OCI-LY1 (cell line): ENCODE results near the gene PCBP3.

Experiments used
- CTCF ChIP-seq: fragments of 200-600 bp; sonication (generic), shearing (Covaris generic); IDR thresholded peaks from 2 replicates; pipeline ENCODE4 v1.5.1; 2017; ENCODE audit warnings: mild to moderate bottlenecking, antibody characterized with exemption, low read length, moderate library complexity, mixed read lengths
- EZH2 ChIP-seq: fragments of 200-600 bp; sonication (generic), shearing (Covaris generic); IDR thresholded peaks from 2 replicates; pipeline ENCODE4 v1.8.0; 2017; ENCODE audit warnings: borderline replicate concordance, mixed run types, mild to moderate bottlenecking, antibody characterized with exemption, low read length, moderate library complexity, mixed read lengths

DNA sequence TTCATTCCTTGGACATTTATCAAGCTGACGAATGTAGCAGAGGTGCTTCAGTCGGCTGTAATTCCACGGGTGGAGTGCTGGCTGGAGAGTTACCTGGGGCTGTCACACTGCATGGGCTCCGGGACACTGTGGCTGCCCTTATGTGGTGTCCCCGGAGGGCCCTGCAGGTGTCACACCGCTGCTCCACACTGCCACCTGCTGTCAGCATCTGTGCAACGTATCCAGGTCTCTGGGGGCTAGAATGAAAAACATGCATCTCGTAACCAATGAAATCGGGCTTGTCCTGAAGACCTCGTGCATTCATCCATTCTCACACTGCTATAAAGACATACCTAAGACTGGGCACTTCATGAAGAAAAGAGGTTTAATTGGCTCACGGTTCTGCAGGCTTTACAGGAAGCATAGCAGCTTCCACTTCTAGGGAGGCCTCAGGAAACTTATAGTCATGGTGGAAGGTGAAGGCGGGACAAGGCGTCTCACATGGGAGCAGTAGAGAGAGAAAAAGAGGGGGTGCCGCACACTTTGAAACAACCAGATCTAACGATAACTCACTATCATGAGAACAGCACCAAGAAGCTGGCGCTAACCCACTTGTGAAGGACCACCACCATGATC is 46.7 kb upstream of the PCBP3 start:
- TF ChIP-seq CTCF, result peak; percentile 78
- TF ChIP-seq EZH2, result no peak
